NCI-H1048 (cell line): ENCODE measurements around the gene VPS35.

Source experiments
- DNase-seq: peaks from one replicate; lab custom pipeline; 2025; lab: John Stamatoyannopoulos, UW

Gene VPS35

DNA sequence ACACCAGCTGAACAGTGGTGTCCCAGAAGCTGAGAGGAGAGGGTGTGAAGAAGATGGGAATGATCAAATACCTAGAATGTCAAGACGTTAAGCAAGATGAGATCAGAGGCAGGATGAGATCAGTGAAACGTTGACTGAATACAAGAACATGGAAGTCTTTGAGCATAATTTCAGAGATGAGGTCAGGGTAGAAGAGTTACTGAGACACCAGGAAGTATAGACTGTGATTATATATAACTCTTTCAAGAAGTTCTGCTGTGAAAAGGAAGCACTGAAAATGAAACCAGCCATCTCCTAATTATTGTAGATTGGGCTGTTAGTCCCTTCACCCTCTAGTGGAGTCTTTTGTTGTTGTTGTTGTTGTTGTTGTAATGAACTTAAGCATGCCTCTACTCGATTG lies 76.9 kb downstream of the VPS35 start:
- no peak for DNase-seq

DNA sequence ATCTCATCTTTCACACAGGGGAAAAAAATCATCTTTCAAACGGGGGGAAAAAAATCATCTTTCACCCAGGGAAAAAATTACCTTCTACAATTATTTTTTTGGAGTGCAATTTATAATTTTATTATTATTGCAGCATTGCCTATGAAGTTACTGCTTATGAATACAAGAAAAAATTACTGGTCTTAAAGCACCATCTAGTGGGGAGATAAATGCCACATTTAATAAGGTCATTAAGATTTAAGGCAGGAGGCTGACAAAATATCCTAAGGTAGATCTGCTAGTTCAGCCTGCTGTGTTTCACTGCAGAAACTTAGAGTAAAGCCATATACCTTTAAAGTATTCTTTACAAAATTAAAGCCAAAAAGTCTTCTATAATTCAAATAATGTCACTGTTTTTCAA lies 81.4 kb downstream of the VPS35 start:
- no peak for DNase-seq

DNA sequence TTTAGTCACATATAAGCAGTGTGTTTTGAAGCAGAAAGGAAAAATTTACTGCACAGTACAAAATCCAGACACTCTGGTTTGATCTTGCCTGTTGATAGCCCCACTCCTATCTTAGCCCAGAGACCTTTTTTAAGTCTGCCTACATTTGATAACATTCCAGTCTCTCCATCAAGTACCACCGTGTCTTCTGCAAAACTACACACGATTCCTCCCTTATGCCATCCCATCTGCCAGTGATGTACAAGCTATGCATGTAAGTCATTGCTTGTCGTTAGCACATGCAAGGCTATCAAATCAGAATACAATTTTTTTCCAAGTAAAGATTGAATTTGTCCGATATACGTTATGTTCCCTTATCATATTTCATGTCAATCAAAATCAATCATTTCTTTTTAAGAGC lies 82.7 kb downstream of the VPS35 start:
- DNase-seq = no peak
